GM18499 (cell line): Measurements from ENCODE around the gene ANO2.

ENCODE experiments used
- ATAC-seq: cut with Tn5 transposase; IDR thresholded peaks from one replicate; pipeline ENCODE4 v1.9.1; 2021; ENCODE audit warnings: moderate number of reproducible peaks; ENCODE audit not compliant: insufficient read depth, unreplicated experiment

Gene ANO2

GRCh38 chr12:5739917-5740316 lies 205.1 kb downstream of the ANO2 start:
- ATAC-seq: no peak

- ATAC-seq: no peak
These were observed 207.3 kb downstream of the ANO2 start for GRCh38 chr12:5737778-5738177.

- no peak for ATAC-seq
These were observed 208.5 kb downstream of the ANO2 start for GRCh38 chr12:5736527-5736926.

GRCh38 chr12:5736016-5736415 lies 209.0 kb downstream of the ANO2 start:
- ATAC-seq: no peak

- ATAC-seq: no peak
These were observed 211.1 kb downstream of the ANO2 start for GRCh38 chr12:5733916-5734315.

- ATAC-seq: no peak
These were observed 211.8 kb downstream of the ANO2 start for GRCh38 chr12:5733136-5733755.

- ATAC-seq: no peak
These were observed 214.1 kb downstream of the ANO2 start for GRCh38 chr12:5730962-5731361.

GRCh38 chr12:5723711-5724252 lies 221.3 kb downstream of the ANO2 start:
- no peak for ATAC-seq

GRCh38 chr12:5723071-5723470 lies 222.0 kb downstream of the ANO2 start:
- ATAC-seq: no peak

- ATAC-seq: no peak
These were observed 224.6 kb downstream of the ANO2 start for GRCh38 chr12:5720381-5721005.

GRCh38 chr12:5718680-5719079 lies 226.4 kb downstream of the ANO2 start:
- ATAC-seq: no peak

GRCh38 chr12:5718073-5718472 lies 227.0 kb downstream of the ANO2 start:
- no peak for ATAC-seq

GRCh38 chr12:5716976-5717375 lies 228.1 kb downstream of the ANO2 start:
- ATAC-seq: no peak

GRCh38 chr12:5716201-5716600 lies 228.9 kb downstream of the ANO2 start:
- ATAC-seq: no peak

- no peak for ATAC-seq
These were observed 230.0 kb downstream of the ANO2 start for GRCh38 chr12:5715021-5715420.

- no peak for ATAC-seq
These were observed 231.4 kb downstream of the ANO2 start for GRCh38 chr12:5713599-5714081.

- ATAC-seq: no peak
These were observed 234.7 kb downstream of the ANO2 start for GRCh38 chr12:5710260-5710878.

- ATAC-seq: no peak
These were observed 236.7 kb downstream of the ANO2 start for GRCh38 chr12:5708371-5708770.

GRCh38 chr12:5706247-5706646 lies 238.8 kb downstream of the ANO2 start:
- no peak for ATAC-seq

GRCh38 chr12:5705791-5706190 lies 239.3 kb downstream of the ANO2 start:
- ATAC-seq: no peak

- no peak for ATAC-seq
These were observed 250.2 kb downstream of the ANO2 start for GRCh38 chr12:5694759-5695409.
